Body of pancreas (tissue), 4 donors: Measurements from ENCODE around the gene SRGAP1. TPM values are rescaled to one million over a fixed set of nuclear protein-coding genes. Genes with fewer than 3 reads are reported as not detected.
"Not testable (repeated sequence)": the region's sequence is repeated elsewhere in the genome, so short reads cannot be mapped to it uniquely, and the experiment has no call there.

ENCODE experiments used
- ATAC-seq: fragments of 150-250 bp; one replicate; pipeline ENCODE4 v1.9.1; 2016
- DNase-seq, 4 donors: peaks; one replicate each; pipeline ENCODE4 v3.0.0-alpha.2; 2019
- H3K27ac ChIP-seq, 4 donors: fragments of 200-600 bp; sonication (generic); 1 replicate in 3 of 4; 2 replicates in 1 of 4; pipeline versions ENCODE4 v1.5.1 to v1.6.1; 2016 to 2019; ENCODE audit warnings: mild to moderate bottlenecking in 1 of 4, mixed read lengths in 1 of 4, moderate library complexity in 1 of 4
- H3K27me3 ChIP-seq, 2 donors: fragments of 200-600 bp; sonication (generic); one replicate each; pipeline ENCODE4 v1.6.0; 2016; ENCODE audit warnings: mild to moderate bottlenecking in 1 of 2
- H3K36me3 ChIP-seq, 2 donors: fragments of 200-600 bp; sonication (generic); replicated peaks in 1 of 2; 2 replicates each; pipeline ENCODE4 v1.5.1; 2016; ENCODE audit warnings: low read depth in 2 of 2; ENCODE audit not compliant: insufficient read depth in 1 of 2
- H3K4me1 ChIP-seq: fragments of 200-600 bp; sonication (generic); one replicate; pipeline ENCODE4 v1.6.0; 2016
- H3K4me3 ChIP-seq, 2 donors: fragments of 200-600 bp; sonication (generic); 1 replicate in 1 of 2; 2 replicates in 1 of 2; pipeline ENCODE4 v1.5.1; 2016 to 2019
- H3K9me3 ChIP-seq, 3 donors: fragments of 200-600 bp; sonication (generic); 1 replicate in 2 of 3; 2 replicates in 1 of 3; pipeline ENCODE4 v1.5.1; 2016
- POLR2A ChIP-seq, 3 donors: fragments of 450-650 bp; IDR thresholded peaks; one replicate each; pipeline ENCODE4 v1.6.1; 2016; ENCODE audit warnings: antibody characterized with exemption in 3 of 3, mild to moderate bottlenecking in 2 of 3
- WGBS, 2 donors: methylation state at CpG; one replicate each; pipeline ENCODE4 v1.1.5; 2017; 5-methylcytosine and 5-hydroxymethylcytosine counted together
- intact Hi-C: fragments of 100-400 bp; cut with DNase I; formaldehyde crosslinking; loops from one replicate; pipeline ENCODE4 v1.15.1; 2023
- total RNA-seq, 2 donors: library from RNA; depleted of rRNA; stranded (reverse); fragments of >200 nt; gene quantifications; one replicate each; pipeline ENCODE4 v1.1.0, GENCODE V29; 2016
- TF ChIP-seq, protein P1 (sequence below), 7 experiments: fragments of 450-650 bp in 4 of 7; fragments of 200-600 bp in 3 of 7; sonication (generic) in 3 of 7; IDR thresholded peaks; one replicate each; pipeline ENCODE4 v1.5.1; 2016 to 2019; ENCODE audit warnings: antibody characterized with exemption in 7 of 7

SRGAP1 gene
- total RNA-seq, 2 donors from 2014 or later, result 8.8 to 14.8 TPM

- DNase-seq, result no peak
- peaks cover 10% of the 10 kb centered on the region for H3K4me1 ChIP-seq
- ATAC-seq, result no peak
- no peaks in the 10 kb centered on the region for H3K27me3 ChIP-seq
- TF ChIP-seq, protein P1, sequence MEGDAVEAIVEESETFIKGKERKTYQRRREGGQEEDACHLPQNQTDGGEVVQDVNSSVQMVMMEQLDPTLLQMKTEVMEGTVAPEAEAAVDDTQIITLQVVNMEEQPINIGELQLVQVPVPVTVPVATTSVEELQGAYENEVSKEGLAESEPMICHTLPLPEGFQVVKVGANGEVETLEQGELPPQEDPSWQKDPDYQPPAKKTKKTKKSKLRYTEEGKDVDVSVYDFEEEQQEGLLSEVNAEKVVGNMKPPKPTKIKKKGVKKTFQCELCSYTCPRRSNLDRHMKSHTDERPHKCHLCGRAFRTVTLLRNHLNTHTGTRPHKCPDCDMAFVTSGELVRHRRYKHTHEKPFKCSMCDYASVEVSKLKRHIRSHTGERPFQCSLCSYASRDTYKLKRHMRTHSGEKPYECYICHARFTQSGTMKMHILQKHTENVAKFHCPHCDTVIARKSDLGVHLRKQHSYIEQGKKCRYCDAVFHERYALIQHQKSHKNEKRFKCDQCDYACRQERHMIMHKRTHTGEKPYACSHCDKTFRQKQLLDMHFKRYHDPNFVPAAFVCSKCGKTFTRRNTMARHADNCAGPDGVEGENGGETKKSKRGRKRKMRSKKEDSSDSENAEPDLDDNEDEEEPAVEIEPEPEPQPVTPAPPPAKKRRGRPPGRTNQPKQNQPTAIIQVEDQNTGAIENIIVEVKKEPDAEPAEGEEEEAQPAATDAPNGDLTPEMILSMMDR (IDR thresholded peaks at IDR 0.05), result no peak
- TF ChIP-seq POLR2A (IDR thresholded peaks at IDR 0.05), result no peak
- H3K4me3 ChIP-seq, result no peak overlapping the region
- no peaks in the 10 kb centered on the region for H3K9me3 ChIP-seq
- intact Hi-C loops, result no loop called here
- H3K27ac ChIP-seq, result no peak overlapping the region
- H3K36me3 ChIP-seq, result peaks cover 0 to 2% of the 10 kb centered on the region in 2 donors
- WGBS, 2 donors, result 59 to 67% methylated on average over 1 of the region's 1 CpG
These were observed 263.3 kb downstream of the SRGAP1 start for GRCh38 chr12:64107776-64108175.

- H3K4me1 ChIP-seq, result no peaks in the 10 kb centered on the region
- ATAC-seq, result no peak
- DNase-seq, result no peak
- no peak overlapping the region for H3K27ac ChIP-seq
- WGBS, 2 donors, result 85 to 91% methylated on average over 4 of the region's 4 CpGs
- no peak overlapping the region for H3K4me3 ChIP-seq
- peaks cover 0 to 2% of the 10 kb centered on the region in 2 donors for H3K36me3 ChIP-seq
- intact Hi-C loops, result no loop called here
- H3K9me3 ChIP-seq, result no peaks in the 10 kb centered on the region
- H3K27me3 ChIP-seq, result no peaks in the 10 kb centered on the region
- no peak for TF ChIP-seq POLR2A (IDR thresholded peaks at IDR 0.05)
- TF ChIP-seq, protein P1 (IDR thresholded peaks at IDR 0.05), result no peak
These were observed 265.2 kb downstream of the SRGAP1 start for GRCh38 chr12:64109706-64110105.

GRCh38 chr12:64110864-64111263 is 266.4 kb downstream of the SRGAP1 start:
- intact Hi-C loops, result no loop called here

DNA sequence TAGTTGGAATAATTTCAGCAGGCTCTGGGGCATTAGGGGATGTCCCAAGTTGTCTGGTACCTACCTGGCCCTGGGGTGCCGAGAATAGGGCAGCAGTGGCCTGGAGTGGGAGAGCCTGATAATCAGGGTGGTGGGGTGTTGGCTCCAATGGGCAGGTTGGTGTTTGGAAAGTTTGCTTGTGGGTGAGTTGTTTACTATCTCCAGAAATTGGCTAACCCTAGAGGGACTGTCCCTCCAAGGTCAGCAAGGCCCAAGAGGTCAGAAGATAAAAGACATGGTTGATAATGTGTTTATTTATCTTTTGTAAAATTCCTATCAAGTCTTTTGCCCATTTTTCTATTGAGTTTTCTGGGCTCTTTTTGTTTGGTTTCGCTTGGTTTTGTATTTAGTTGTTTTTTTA is 272.5 kb downstream of the SRGAP1 start:
- intact Hi-C loops, result no loop called here
- 83 to 98% methylated on average over 2 of the region's 2 CpGs for WGBS, 2 donors
- ATAC-seq, result no peak

More at GRCh38 chr12:64110864-64111263, 266.4 kb downstream of the SRGAP1 start:
- no peak overlapping the region for H3K27ac ChIP-seq
- TF ChIP-seq, protein P1 (IDR thresholded peaks at IDR 0.05), result no peak
- no peak for TF ChIP-seq POLR2A (IDR thresholded peaks at IDR 0.05)
- H3K36me3 ChIP-seq, result peaks cover 0 to 2% of the 10 kb centered on the region in 2 donors
- no peaks in the 10 kb centered on the region for H3K9me3 ChIP-seq
- no peaks in the 10 kb centered on the region for H3K27me3 ChIP-seq
- DNase-seq (no peak), ATAC-seq (no peak)
- H3K4me3 ChIP-seq, result no peak overlapping the region
- no peaks in the 10 kb centered on the region for H3K4me1 ChIP-seq

GRCh38 chr12:64120568-64120967 is 276.1 kb downstream of the SRGAP1 start:
- Histone ChIP-seq H3K9me3 (no peaks in the 10 kb centered on the region), H3K4me3 (no peak overlapping the region), H3K36me3 (no peaks in the 10 kb centered on the region), H3K4me1 (peaks cover 7% of the 10 kb centered on the region), H3K27me3 (no peaks in the 10 kb centered on the region), H3K27ac (no peak overlapping the region)
- ATAC-seq (no peak), DNase-seq (no peak)
- TF ChIP-seq POLR2A (IDR thresholded peaks at IDR 0.05), result no peak
- TF ChIP-seq, protein P1 (IDR thresholded peaks at IDR 0.05), result no peak
- intact Hi-C loops, result no loop called here

More for the DNA sequence above, 272.5 kb downstream of the SRGAP1 start:
- Histone ChIP-seq H3K4me3 (no peak overlapping the region), H3K36me3 (no peaks in the 10 kb centered on the region), H3K27ac (no peak overlapping the region), H3K27me3 (no peaks in the 10 kb centered on the region), H3K4me1 (peaks cover 7% of the 10 kb centered on the region), H3K9me3 (no peaks in the 10 kb centered on the region)
- TF ChIP-seq, protein P1 (IDR thresholded peaks at IDR 0.05), result no peak
- TF ChIP-seq POLR2A (IDR thresholded peaks at IDR 0.05), result no peak
- no peak for DNase-seq

GRCh38 chr12:64121086-64121485 is 276.6 kb downstream of the SRGAP1 start:
- H3K4me3 ChIP-seq, H3K9me3 ChIP-seq, intact Hi-C loops, DNase-seq, H3K36me3 ChIP-seq, ATAC-seq, H3K27me3 ChIP-seq, H3K27ac ChIP-seq: not testable (repeated sequence)
- peaks cover 11% of the 10 kb centered on the region for H3K4me1 ChIP-seq
- 93 to 97% methylated on average over 3 of the region's 3 CpGs for WGBS, 2 donors
